ENCODE results near the gene RGL3.
A peak's percentile ranks its signal among the peaks of the same experiment; 100 is the strongest.
"Not testable (repeated sequence)": the region's sequence is repeated elsewhere in the genome, so short reads cannot be mapped to it uniquely, and the experiment has no call there.

RGL3 gene

GRCh38 chr19:11420429-11421370 lies 1.6 kb upstream of the RGL3 start:
- DNase-seq (ENCODE audit: low read depth in 2 of 2) = no peak

GRCh38 chr19:11418094-11418548 lies 993 bp downstream of the RGL3 start:
- no peak for DNase-seq (ENCODE audit: low read depth in 2 of 2)

- DNase-seq (ENCODE audit: low read depth in 2 of 2) = no peak
Measured at GRCh38 chr19:11416346-11417052, 2.6 kb downstream of the RGL3 start.

GRCh38 chr19:11414544-11414943 lies 4.6 kb downstream of the RGL3 start:
- no peak for DNase-seq (ENCODE audit: low read depth in 2 of 2)

- no peak for DNase-seq (ENCODE audit: low read depth in 2 of 2)
Measured at GRCh38 chr19:11410682-11411081, 8.4 kb downstream of the RGL3 start.

DNA sequence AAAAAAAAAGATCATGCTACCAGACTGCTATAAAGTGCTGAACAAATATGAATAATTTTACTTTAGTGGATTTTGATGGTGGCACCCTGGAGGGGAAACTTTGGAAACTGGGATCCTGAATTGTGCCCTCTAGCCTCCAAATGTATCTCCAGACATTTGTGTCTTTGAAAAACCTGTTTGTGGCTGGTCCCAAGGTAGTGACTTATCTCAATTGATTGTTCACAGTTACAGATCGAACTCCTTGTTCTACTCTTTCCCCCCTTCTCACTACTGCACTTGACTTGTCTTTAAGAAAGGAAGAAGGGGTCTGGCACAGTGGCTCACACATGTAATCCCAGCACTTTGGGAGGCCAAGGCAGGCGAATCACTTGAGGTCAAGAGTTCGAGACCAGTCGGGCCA lies 10.5 kb downstream of the RGL3 start:
- DNase-seq (ENCODE audit: low read depth in 2 of 2) = no peak

- DNase-seq (ENCODE audit: low read depth in 2 of 2) = not testable (repeated sequence)
Measured at GRCh38 chr19:11406703-11407236, 12.3 kb downstream of the RGL3 start.

GRCh38 chr19:11405846-11406643 lies 13.1 kb downstream of the RGL3 start:
- DNase-seq (ENCODE audit: low read depth in 2 of 2) = peak in 1 of 2 donors; percentile 33

DNA sequence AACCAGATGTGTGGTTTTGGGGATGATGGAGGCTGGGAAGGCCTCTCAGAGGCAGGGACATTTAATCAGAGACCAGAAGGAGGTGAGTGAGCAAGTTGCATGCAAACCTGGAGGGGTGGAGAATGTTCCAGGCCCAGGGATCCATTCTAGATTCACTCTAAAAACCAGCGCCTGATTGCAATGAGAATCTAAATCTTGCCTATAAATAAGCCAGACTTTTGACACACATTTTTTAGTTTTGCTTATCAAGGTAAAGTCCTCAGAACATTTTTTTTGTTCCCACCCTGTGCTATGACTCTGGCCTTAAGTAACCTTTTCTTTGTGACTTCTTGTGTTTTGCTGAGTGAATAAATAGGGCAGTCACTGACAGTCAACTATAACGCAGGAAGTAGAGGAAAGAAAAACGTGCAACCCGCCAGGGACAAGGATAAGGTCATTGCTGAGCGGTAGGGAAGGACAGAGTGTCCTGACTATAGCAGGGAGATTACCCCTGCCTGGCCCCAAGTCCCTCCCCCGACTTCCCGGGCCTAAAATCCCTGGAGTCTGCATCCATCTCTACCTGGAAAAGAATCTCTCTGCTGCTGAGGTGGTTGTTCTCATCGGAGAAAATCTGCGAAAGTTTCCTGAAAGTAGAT lies 14.4 kb downstream of the RGL3 start:
- no peak for DNase-seq (ENCODE audit: low read depth in 2 of 2)

DNA sequence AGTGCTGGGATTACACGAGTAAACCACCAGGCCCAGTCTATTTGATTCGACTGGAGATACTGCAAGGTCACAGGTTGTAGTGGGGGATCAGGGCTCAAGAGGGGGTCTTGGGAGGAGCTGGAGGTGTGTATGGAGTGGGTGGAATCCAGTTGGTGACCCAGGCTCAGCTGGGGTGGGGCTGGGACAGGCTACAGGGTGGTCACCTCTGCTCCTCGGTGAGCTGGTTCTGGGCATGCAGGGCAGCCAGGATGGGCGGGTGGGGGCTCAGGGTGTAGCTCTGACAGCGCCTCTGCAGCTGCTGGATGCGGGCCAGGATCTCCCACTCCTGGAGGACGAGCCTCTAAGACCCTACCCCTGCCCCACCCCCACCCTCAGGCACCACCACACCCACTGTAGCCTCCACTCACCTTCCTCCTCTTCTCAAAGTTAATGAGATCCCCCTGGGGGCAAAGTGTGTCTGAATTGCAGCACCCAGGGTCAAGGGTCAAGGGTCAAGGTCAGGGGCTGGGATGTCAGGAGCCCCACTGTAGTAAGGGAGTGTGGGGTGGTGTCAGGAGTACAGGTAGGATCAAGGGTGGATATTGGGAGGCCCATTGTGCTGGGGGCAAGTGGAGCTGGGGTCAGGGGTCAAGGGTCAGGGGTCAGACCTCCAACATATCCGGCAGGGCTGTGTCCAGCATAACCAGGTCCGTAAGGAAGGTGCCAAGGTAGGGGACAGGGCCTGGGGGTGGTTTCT lies 17.1 kb downstream of the RGL3 start:
- no peak for DNase-seq (ENCODE audit: low read depth in 2 of 2)

DNA sequence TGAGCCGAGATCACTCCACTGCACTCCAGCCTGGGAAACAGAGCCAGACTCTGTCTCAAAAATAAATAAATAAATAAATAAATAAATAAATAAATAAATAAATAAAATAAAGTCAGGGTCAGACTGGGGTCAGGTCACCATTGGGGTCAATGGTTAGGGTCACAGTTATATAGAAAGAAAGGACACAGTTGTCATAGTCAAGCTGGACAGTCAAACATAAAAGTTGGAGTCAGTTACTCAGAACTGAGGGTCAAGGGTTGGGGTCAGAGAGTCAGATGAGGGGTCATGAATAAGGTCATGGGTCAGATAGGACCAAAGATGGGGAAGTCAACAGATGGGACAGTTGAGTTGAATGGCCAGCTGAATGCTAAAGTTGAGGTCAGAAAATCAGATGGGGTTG lies 18.3 kb downstream of the RGL3 start:
- DNase-seq (ENCODE audit: low read depth in 2 of 2) = no peak

DNA sequence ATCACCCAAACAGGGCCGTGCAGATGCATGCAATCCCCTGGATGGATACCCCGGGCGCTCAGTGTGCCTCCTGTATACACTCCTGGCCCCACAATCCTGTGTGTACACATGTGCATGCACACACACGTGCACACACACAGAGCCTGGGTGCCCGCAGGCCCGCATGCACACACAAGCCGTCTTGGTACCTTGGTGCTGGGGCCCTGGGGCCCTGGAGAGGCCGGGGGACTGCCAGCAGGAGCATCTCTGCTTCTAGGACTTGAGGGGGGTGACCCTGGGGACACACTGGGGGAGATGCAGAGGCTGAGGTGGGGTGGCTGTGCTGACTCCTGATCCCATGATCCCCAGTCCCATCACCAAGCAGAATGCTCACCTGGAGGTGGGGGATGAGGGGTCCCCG lies 19.4 kb downstream of the RGL3 start:
- DNase-seq (ENCODE audit: low read depth in 2 of 2) = no peak

DNA sequence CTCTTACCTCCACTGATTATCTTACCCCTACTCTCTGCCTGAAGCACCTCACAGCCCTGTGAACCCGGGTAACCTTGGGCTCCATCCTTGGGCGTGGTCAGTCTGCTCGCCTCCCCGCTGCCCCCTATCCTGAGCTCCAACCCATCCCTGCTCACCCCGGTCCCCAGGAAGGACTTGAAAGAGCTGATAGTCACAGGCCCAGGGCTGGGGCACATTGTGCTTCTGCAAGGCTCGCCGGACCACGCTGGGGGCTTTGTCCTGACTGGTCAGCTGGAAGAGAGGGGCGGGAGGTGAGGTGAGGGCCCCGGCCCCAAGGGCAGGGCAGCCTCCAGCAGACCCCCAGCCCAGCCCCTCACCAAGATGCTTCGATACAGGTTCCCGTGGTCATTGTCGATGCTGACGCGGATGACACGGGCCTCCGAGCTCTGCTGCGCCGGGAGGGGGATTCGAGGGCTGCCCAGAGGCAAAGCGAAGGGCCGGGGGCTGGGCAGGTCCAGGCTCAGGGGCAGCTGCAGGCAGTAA lies 22.0 kb downstream of the RGL3 start:
- DNase-seq (ENCODE audit: low read depth in 2 of 2) = no peak

GRCh38 chr19:11390933-11391680 lies 28.0 kb downstream of the RGL3 start:
- no peak for DNase-seq (ENCODE audit: low read depth in 2 of 2)

DNA sequence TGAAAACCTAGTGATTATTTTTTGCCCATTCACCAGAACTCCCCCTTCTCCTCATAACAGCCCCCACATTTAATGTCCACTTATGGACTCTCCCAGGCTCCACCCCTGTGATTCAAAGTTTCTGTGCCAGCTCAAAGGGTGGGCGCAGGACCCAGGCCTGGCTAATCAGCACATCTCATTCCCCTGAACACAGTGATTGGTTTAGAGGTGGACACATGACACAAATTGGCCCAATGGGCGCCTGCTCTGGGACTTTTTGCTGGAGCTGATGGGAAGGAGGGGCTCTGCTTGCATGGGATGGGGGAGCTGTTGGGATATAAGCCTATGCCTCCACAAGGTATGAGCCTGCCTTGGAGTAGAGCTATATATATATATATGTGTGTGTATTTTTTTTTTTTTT lies 28.8 kb downstream of the RGL3 start:
- DNase-seq (ENCODE audit: low read depth in 2 of 2) = no peak

DNA sequence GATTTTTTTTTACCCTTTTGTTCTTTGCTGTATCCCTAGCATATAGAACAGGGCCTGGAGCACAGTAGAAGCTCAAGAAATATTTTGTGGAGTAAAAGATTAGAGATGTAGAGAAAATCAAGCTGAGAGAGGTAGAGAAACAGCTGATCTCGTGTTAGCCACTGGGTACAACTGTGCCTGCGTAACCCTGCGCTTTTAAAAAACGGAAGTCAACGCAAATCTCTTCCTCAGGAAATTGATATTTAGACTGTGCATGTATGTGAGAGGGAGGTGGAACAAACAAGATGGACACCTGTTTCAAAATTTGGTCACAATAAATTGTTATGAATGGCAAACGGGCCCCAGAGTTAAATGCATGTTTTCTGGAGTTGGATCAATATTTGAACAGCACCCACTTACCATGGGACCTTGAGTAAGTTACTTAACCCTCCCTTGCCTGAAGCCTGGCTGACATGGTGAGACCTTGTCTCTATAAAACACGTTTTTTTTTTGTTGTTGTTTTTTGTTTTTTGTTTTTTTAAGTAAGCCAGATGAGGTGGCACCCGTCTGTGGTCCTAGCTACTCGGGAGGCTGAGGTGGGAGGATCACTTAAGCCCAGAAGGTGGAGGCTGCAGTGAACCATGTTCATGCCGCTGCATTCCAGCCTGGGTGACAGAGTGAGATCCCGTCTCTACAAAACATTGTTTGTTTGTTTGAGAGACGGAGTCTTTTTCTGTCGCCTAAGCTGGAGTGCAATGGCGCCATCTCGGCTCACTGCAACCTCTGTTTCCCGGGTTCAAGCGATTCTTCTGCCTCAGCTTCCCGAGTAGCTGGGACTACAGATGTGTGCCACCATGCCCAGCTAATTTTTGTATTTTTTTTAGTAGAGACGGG lies 31.7 kb downstream of the RGL3 start:
- no peak for DNase-seq (ENCODE audit: low read depth in 2 of 2)

DNA sequence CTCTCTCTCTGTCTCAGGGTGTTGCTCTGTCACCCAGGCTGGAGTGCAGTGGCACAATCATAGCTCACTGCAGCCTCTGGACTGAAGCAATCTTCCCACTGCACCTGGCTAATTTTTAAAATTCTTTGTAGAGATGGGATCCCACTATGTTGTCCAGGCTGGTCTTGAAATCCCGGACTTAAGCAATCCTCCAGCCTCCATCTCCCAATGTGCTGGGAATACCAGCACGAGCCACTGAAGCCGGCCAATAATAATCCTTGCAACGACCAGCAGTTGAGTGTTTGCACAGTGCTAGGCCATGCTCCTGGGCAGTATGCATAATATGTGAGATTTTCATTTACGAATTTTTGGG lies 34.4 kb downstream of the RGL3 start:
- no peak for DNase-seq (ENCODE audit: low read depth in 2 of 2)

DNA sequence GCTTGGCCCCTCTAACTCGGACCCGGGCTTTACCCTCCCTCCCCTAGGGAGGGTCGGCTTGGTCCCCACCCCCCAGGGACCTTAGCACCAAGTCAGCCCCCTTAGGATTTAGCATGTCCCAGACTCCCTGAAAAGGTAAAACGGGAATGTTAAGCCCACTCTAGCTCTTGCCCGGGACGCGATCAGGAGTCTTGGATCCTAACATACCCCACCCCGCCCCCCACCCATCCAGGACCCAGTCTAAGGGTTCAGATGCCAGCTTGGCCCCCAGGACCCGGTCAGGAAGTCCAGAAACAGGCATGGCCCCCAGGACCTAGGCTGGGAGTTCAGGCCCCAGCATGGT lies 35.4 kb downstream of the RGL3 start:
- no peak for DNase-seq (ENCODE audit: low read depth in 2 of 2)
